Measurements from ENCODE around the gene CCDC126.
A peak's percentile ranks its signal among the peaks of the same experiment; 100 is the strongest.
"Not testable (repeated sequence)": the region's sequence is repeated elsewhere in the genome, so short reads cannot be mapped to it uniquely, and the experiment has no call there.

CCDC126 gene

GRCh38 chr7:23633417-23633816 lies 36.2 kb downstream of the CCDC126 start:
- DNase-seq: no peak

- DNase-seq: no peak
Observed at GRCh38 chr7:23645822-23646221, 48.6 kb downstream of the CCDC126 start.

- DNase-seq: no peak
Observed at GRCh38 chr7:23653942-23654341, 56.8 kb downstream of the CCDC126 start.

GRCh38 chr7:23654508-23654907 lies 57.3 kb downstream of the CCDC126 start:
- peak; percentile 13 for DNase-seq

- DNase-seq: no peak
Observed at GRCh38 chr7:23655433-23655832, 58.3 kb downstream of the CCDC126 start.

GRCh38 chr7:23658831-23659427 lies 61.7 kb downstream of the CCDC126 start:
- no peak for DNase-seq

GRCh38 chr7:23661385-23661784 lies 64.2 kb downstream of the CCDC126 start:
- no peak for DNase-seq

GRCh38 chr7:23662124-23662983 lies 65.2 kb downstream of the CCDC126 start:
- no peak for DNase-seq

GRCh38 chr7:23662984-23663313 lies 65.8 kb downstream of the CCDC126 start:
- no peak for DNase-seq

- DNase-seq: no peak
Observed at GRCh38 chr7:23664122-23664521, 66.9 kb downstream of the CCDC126 start.

- DNase-seq: no peak
Observed at GRCh38 chr7:23672033-23672432, 74.9 kb downstream of the CCDC126 start.

- DNase-seq: peak; percentile 84
Observed at GRCh38 chr7:23679898-23680413, 82.8 kb downstream of the CCDC126 start, which contains the start of gene FAM221A. FAM221A (plus strand) TSS chr7:23680199; CDS start chr7:23680219, 20 bp downstream.

- DNase-seq: peak; percentile 35
Observed at GRCh38 chr7:23680414-23681405, 83.5 kb downstream of the CCDC126 start.

GRCh38 chr7:23684041-23684440 lies 86.9 kb downstream of the CCDC126 start:
- not testable (repeated sequence) for DNase-seq

GRCh38 chr7:23685731-23686130 lies 88.5 kb downstream of the CCDC126 start:
- DNase-seq: no peak

GRCh38 chr7:23687011-23687410 lies 89.8 kb downstream of the CCDC126 start:
- DNase-seq: no peak

GRCh38 chr7:23689165-23689564 lies 92.0 kb downstream of the CCDC126 start:
- DNase-seq: no peak

- no peak for DNase-seq
Observed at GRCh38 chr7:23691320-23691719, 94.1 kb downstream of the CCDC126 start.

GRCh38 chr7:23693224-23693623 lies 96.0 kb downstream of the CCDC126 start:
- DNase-seq: no peak
